ENCODE results near the gene BUB1B.

BUB1B gene

GRCh38 chr15:40256638-40257235 lies 95.9 kb downstream of the BUB1B start:
- TF ChIP-seq CTCF (IDR thresholded peaks at IDR 0.05; ENCODE audit: borderline replicate concordance, control extremely low read depth, extremely low read depth, insufficient read depth, missing control alignments), result no peak
- no peak for DNase-seq (ENCODE audit: low spot score)
- in situ Hi-C loops (cut with MboI; ENCODE audit: low sequenced_read_pairs, unreplicated experiment), result loop anchor here (25.0 kb wide), 1 partner anchor 469 kb away; the partner anchor contains the start of gene FSIP1

- no peak for DNase-seq (ENCODE audit: low spot score)
- in situ Hi-C loops (cut with MboI; ENCODE audit: low sequenced_read_pairs, unreplicated experiment), result loop anchor here (25.0 kb wide), 1 partner anchor 471 kb away; the partner anchor contains the start of gene FSIP1
- TF ChIP-seq CTCF (IDR thresholded peaks at IDR 0.05; ENCODE audit: borderline replicate concordance, control extremely low read depth, extremely low read depth, insufficient read depth, missing control alignments), result no peak
Measured at GRCh38 chr15:40257656-40258450, 97.0 kb downstream of the BUB1B start.

GRCh38 chr15:40258544-40258943 lies 97.7 kb downstream of the BUB1B start:
- TF ChIP-seq CTCF (IDR thresholded peaks at IDR 0.05; ENCODE audit: borderline replicate concordance, control extremely low read depth, extremely low read depth, insufficient read depth, missing control alignments), result no peak
- in situ Hi-C loops (cut with MboI; ENCODE audit: low sequenced_read_pairs, unreplicated experiment), result loop anchor here (25.0 kb wide), 1 partner anchor 471 kb away; the partner anchor contains the start of gene FSIP1
- no peak for DNase-seq (ENCODE audit: low spot score)

GRCh38 chr15:40259021-40259420 lies 98.2 kb downstream of the BUB1B start:
- in situ Hi-C loops (cut with MboI; ENCODE audit: low sequenced_read_pairs, unreplicated experiment), result loop anchor here (25.0 kb wide), 1 partner anchor 472 kb away; the partner anchor contains the start of gene FSIP1
- DNase-seq (ENCODE audit: low spot score), result no peak
- TF ChIP-seq CTCF (IDR thresholded peaks at IDR 0.05; ENCODE audit: borderline replicate concordance, control extremely low read depth, extremely low read depth, insufficient read depth, missing control alignments), result no peak

GRCh38 chr15:40263024-40263754 lies 102.3 kb downstream of the BUB1B start:
- in situ Hi-C loops (cut with MboI; ENCODE audit: low sequenced_read_pairs, unreplicated experiment), result loop anchor here (25.0 kb wide), 1 partner anchor 476 kb away; the partner anchor contains the start of gene FSIP1
- TF ChIP-seq CTCF (IDR thresholded peaks at IDR 0.05; ENCODE audit: borderline replicate concordance, control extremely low read depth, extremely low read depth, insufficient read depth, missing control alignments), result no peak
- no peak for DNase-seq (ENCODE audit: low spot score)
